Esophagus squamous epithelium (tissue), 4 donors: ENCODE data around the gene LDAF1.

Source experiments
- CTCF ChIP-seq, 6 experiments: fragments of 450-650 bp in 4 of 6; fragments of 200-600 bp in 2 of 6; sonication (generic) in 2 of 6; IDR thresholded peaks; one replicate each; pipeline ENCODE4 v1.5.1; 2016 to 2019; ENCODE audit warnings: antibody characterized with exemption in 6 of 6, mild to moderate bottlenecking in 4 of 6, moderate library complexity in 4 of 6
- POLR2A ChIP-seq, 4 donors: fragments of 450-650 bp; IDR thresholded peaks; one replicate each; pipeline ENCODE4 v1.6.1; 2017; ENCODE audit warnings: antibody characterized with exemption in 4 of 4, mild to moderate bottlenecking in 4 of 4, moderate library complexity in 3 of 4

GRCh38 chr16:21117567-21117966 is 40.9 kb upstream of the LDAF1 start:
- TF ChIP-seq CTCF (IDR thresholded peaks at IDR 0.05) (no peak), POLR2A (IDR thresholded peaks at IDR 0.05) (no peak)
